SU-DHL-6 (cell line): ENCODE results near the gene CLCA2.

Source experiments
- CTCF ChIP-seq: fragments of 200-600 bp; sonication (generic); IDR thresholded peaks from one replicate; pipeline ENCODE4 v1.5.1; 2017; ENCODE audit warnings: antibody characterized with exemption, mild to moderate bottlenecking, low read length, moderate library complexity; ENCODE audit not compliant: insufficient read depth, poor library complexity, severe bottlenecking
- EZH2phosphoT487 ChIP-seq: fragments of 200-600 bp; sonication (generic), shearing (Covaris generic); conservative IDR thresholded peaks from 2 replicates; pipeline ENCODE4 v1.6.1; 2018; ENCODE audit warnings: mild to moderate bottlenecking, antibody characterized with exemption, low read length, moderate library complexity, mixed read lengths

DNA sequence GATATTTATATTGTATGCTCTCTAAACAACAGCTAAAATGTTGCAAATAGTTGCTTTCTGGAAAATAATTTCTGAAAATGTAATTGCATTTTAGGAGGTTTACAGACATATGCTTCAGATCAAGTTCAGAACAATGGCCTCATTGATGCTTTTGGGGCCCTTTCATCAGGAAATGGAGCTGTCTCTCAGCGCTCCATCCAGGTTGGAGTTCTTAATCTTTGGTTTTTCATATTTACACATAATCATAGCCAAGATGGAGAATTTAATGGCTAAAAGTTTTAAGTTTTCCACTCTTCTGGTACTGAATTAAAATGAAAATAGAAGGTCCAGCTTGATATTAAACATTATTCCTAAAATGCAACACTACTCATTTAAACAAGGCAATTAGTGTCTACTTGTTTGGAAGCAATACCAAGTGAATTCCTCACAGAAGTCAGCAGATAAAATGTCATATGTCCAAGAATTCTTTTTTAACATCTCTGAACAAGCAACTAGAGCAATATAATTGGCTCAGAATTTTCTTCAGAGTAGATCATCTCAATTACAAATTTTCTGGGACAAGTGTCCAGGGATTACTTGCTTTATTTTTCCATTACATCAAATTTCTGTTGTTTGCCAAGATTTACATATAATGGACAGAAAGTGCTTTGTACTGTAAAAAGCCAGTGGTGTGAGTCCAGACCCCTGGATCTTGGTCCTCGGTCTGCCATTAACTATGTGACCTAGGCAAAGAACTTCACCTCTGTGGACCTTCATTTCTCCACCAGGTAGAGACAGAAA, 67.4 kb downstream of the CLCA2 start:
- no peak for TF ChIP-seq EZH2phosphoT487
- TF ChIP-seq CTCF: no peak
